ENCODE results near the gene HERC2. TPM values are rescaled to one million over a fixed set of nuclear protein-coding genes. Genes with fewer than 3 reads are reported as not detected.
"Not testable (repeated sequence)": the region's sequence is repeated elsewhere in the genome, so short reads cannot be mapped to it uniquely, and the experiment has no call there.

The HERC2 gene
- total and polyA plus RNA-seq, 12 donors: 24.4 to 77.0 (median 60.3) TPM

GRCh38 chr15:28208583-28208982 lies 113.4 kb downstream of the HERC2 start:
- Histone ChIP-seq H3K36me3 (peaks cover 0 to 56% (median 12%) of the 10 kb centered on the region in 9 donors), H3K9me3 (no peaks in the 10 kb centered on the region), H3K4me1 (peaks cover 0 to 4% (median 0%) of the 10 kb centered on the region in 9 donors), H3K27ac (no peak overlapping the region), H3K4me3 (no peak overlapping the region), H3K27me3 (no peaks in the 10 kb centered on the region)
- TF ChIP-seq CTCF (IDR thresholded peaks at IDR 0.05): no peak
- intact Hi-C loops (cut with DNase I): loop anchor here in 1 of 10 donors (5.0 kb wide), 1 partner anchor 49 kb away; no protein-coding TSS in a partner anchor
- peak in 7 of 8 donors; percentile 28 to 88 (median 75) for ATAC-seq
- peak in 1 of 2 donors; percentile 26 for DNase-seq
- 68 to 73% methylated on average over 6 of the region's 6 CpGs for WGBS, 2 donors

GRCh38 chr15:28205640-28206039 lies 116.3 kb downstream of the HERC2 start:
- H3K4me1 ChIP-seq, H3K27me3 ChIP-seq, H3K4me3 ChIP-seq, DNase-seq, H3K9me3 ChIP-seq, H3K27ac ChIP-seq: not testable (repeated sequence)
- intact Hi-C loops (cut with DNase I): loop anchor here in 1 of 10 donors (5.0 kb wide), 1 partner anchor 52 kb away; no protein-coding TSS in a partner anchor
- ATAC-seq: peak in 1 of 8 donors; percentile 62
- WGBS, 2 donors: 50 to 60% methylated on average over 1 of the region's 10 CpGs
- peaks cover 0 to 56% (median 7%) of the 10 kb centered on the region in 9 donors for H3K36me3 ChIP-seq

- ATAC-seq; H3K9me3 ChIP-seq; DNase-seq; H3K4me3 ChIP-seq; H3K27ac ChIP-seq; H3K4me1 ChIP-seq; H3K27me3 ChIP-seq; intact Hi-C loops (cut with DNase I): not testable (repeated sequence)
- WGBS, 2 donors: 84 to 95% methylated on average over 13 to 16 of the region's 18 CpGs
- peaks cover 0 to 56% (median 9%) of the 10 kb centered on the region in 9 donors for H3K36me3 ChIP-seq
Measured at GRCh38 chr15:28203055-28203828, 118.7 kb downstream of the HERC2 start.

- WGBS, 2 donors: 92 to 97% methylated on average over 6 to 7 of the region's 23 CpGs
Measured at GRCh38 chr15:28202124-28202523, 119.9 kb downstream of the HERC2 start.

GRCh38 chr15:28198215-28198614 lies 123.8 kb downstream of the HERC2 start:
- ATAC-seq; H3K27ac ChIP-seq; H3K4me3 ChIP-seq; H3K9me3 ChIP-seq; H3K4me1 ChIP-seq; H3K27me3 ChIP-seq; DNase-seq; intact Hi-C loops (cut with DNase I): not testable (repeated sequence)
- 96% methylated on average over 2 of the region's 2 CpGs for WGBS, 2 donors
- H3K36me3 ChIP-seq: peaks cover 0 to 83% (median 29%) of the 10 kb centered on the region in 9 donors

More at GRCh38 chr15:28202124-28202523, 119.9 kb downstream of the HERC2 start:
- DNase-seq; H3K27ac ChIP-seq; ATAC-seq; H3K9me3 ChIP-seq; H3K27me3 ChIP-seq; H3K4me3 ChIP-seq; H3K4me1 ChIP-seq; intact Hi-C loops (cut with DNase I): not testable (repeated sequence)
- H3K36me3 ChIP-seq: peaks cover 0 to 65% (median 15%) of the 10 kb centered on the region in 9 donors

- WGBS, 2 donors: 88 to 98% methylated on average over 3 of the region's 4 CpGs
- DNase-seq; H3K4me3 ChIP-seq; intact Hi-C loops (cut with DNase I); H3K27ac ChIP-seq; H3K27me3 ChIP-seq; ATAC-seq; H3K4me1 ChIP-seq; H3K9me3 ChIP-seq: not testable (repeated sequence)
- peaks cover 0 to 88% (median 30%) of the 10 kb centered on the region in 9 donors for H3K36me3 ChIP-seq
Measured at GRCh38 chr15:28197694-28198093, 124.3 kb downstream of the HERC2 start.

- 92 to 98% methylated on average over 5 of the region's 5 CpGs for WGBS, 2 donors
- intact Hi-C loops (cut with DNase I); DNase-seq; H3K4me1 ChIP-seq; H3K27ac ChIP-seq; ATAC-seq; H3K9me3 ChIP-seq; H3K4me3 ChIP-seq; H3K27me3 ChIP-seq: not testable (repeated sequence)
- peaks cover 0 to 94% (median 35%) of the 10 kb centered on the region in 9 donors for H3K36me3 ChIP-seq
Measured at GRCh38 chr15:28196581-28196980, 125.4 kb downstream of the HERC2 start.

Measured in heart right ventricle (tissue), 16 donors.